GM18507 (cell line): ENCODE data around the gene SLC6A12.
A peak's percentile ranks its signal among the peaks of the same experiment; 100 is the strongest.
"Not testable (repeated sequence)": the region's sequence is repeated elsewhere in the genome, so short reads cannot be mapped to it uniquely, and the experiment has no call there.

Experiments used
- DNase-seq: peaks from one replicate; pipeline ENCODE4 v3.0.0; 2011; ENCODE audit warnings: low read depth; ENCODE audit not compliant: insufficient read length; ENCODE audit errors: extremely low spot score
- FAIRE-seq: peaks from 2 replicates; lab custom pipeline; 2011; peaks lifted over from hg19 to GRCh38; lab: Jason Lieb, UNC

Gene SLC6A12

GRCh38 chr12:219891-220352 lies 6.0 kb upstream of the SLC6A12 start:
- FAIRE-seq (peak; percentile 73), DNase-seq (peak; percentile 42)

- FAIRE-seq (no peak), DNase-seq (no peak)
Measured at GRCh38 chr12:218728-219590, 5.0 kb upstream of the SLC6A12 start.

- no peak for FAIRE-seq
- DNase-seq = no peak
Measured at GRCh38 chr12:218221-218620, 4.3 kb upstream of the SLC6A12 start.

GRCh38 chr12:217029-217428 lies 3.1 kb upstream of the SLC6A12 start:
- not testable (repeated sequence) for DNase-seq, FAIRE-seq

- no peak for FAIRE-seq
- no peak for DNase-seq
Measured at GRCh38 chr12:215116-215515, 1.2 kb upstream of the SLC6A12 start.

GRCh38 chr12:213527-213932 lies 427 bp downstream of the SLC6A12 start:
- DNase-seq = no peak
- FAIRE-seq = no peak

GRCh38 chr12:212715-213526 lies 1.0 kb downstream of the SLC6A12 start:
- no peak for DNase-seq
- FAIRE-seq = no peak

- DNase-seq (no peak), FAIRE-seq (no peak)
Measured at GRCh38 chr12:212415-212714, 1.6 kb downstream of the SLC6A12 start.

- no peak for FAIRE-seq
Measured at GRCh38 chr12:211639-212414, 2.1 kb downstream of the SLC6A12 start.

GRCh38 chr12:211142-211465 lies 2.9 kb downstream of the SLC6A12 start:
- no peak for DNase-seq
- no peak for FAIRE-seq

More at GRCh38 chr12:211639-212414, 2.1 kb downstream of the SLC6A12 start:
- no peak for DNase-seq

GRCh38 chr12:210277-211141 lies 3.4 kb downstream of the SLC6A12 start:
- FAIRE-seq = no peak
- no peak for DNase-seq

- FAIRE-seq (no peak), DNase-seq (no peak)
Measured at GRCh38 chr12:209851-210250, 4.1 kb downstream of the SLC6A12 start.

- DNase-seq (no peak), FAIRE-seq (no peak)
Measured at GRCh38 chr12:209246-209645, 4.7 kb downstream of the SLC6A12 start.

- no peak for DNase-seq
- FAIRE-seq = no peak
Measured at GRCh38 chr12:208813-209212, 5.1 kb downstream of the SLC6A12 start.

GRCh38 chr12:207804-208203 lies 6.2 kb downstream of the SLC6A12 start:
- FAIRE-seq (no peak), DNase-seq (no peak)

GRCh38 chr12:206746-207440 lies 7.1 kb downstream of the SLC6A12 start:
- DNase-seq (no peak), FAIRE-seq (no peak)

- DNase-seq (no peak), FAIRE-seq (no peak)
Measured at GRCh38 chr12:205026-205425, 8.9 kb downstream of the SLC6A12 start.

- DNase-seq (no peak), FAIRE-seq (no peak)
Measured at GRCh38 chr12:204261-204678, 9.7 kb downstream of the SLC6A12 start.
